Activated CD8-positive, alpha-beta memory T cell treated with anti-CD3 and anti-CD28 coated beads, Interleukin-2, amount 50 U/mL, for 24 hours (primary cell): ENCODE data around the gene GIMAP5.

Experiments
- DNase-seq: peaks from one replicate; pipeline ENCODE4 v3.0.0-alpha.2; 2020; ENCODE audit errors: extremely low read depth

Gene GIMAP5

GRCh38 chr7:150735596-150736358, 1.4 kb upstream of the GIMAP5 start:
- DNase-seq, result no peak

GRCh38 chr7:150736864-150737263, 354 bp upstream of the GIMAP5 start:
- DNase-seq, result no peak

DNA sequence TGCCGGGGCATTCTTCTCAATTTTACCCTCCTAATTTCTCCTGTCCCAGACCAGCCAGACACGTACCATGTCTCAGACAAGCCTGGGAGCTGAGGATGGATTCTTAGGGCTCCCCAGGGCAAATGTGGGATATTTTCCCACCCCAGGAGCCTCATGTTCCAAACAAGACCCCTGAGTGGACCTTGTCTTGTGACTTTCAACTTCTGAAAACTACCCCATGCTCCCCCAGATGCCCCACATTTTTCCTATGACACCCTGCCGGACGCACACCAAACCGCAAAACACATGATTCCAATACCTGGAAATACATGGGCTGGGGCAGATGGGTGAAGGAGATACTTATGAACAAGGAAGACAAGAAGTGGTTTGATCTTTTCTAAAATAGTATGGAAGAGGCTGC, 874 bp downstream of the GIMAP5 start:
- no peak for DNase-seq

GRCh38 chr7:150738591-150739001, 1.4 kb downstream of the GIMAP5 start:
- DNase-seq, result no peak

GRCh38 chr7:150739033-150739432, 1.8 kb downstream of the GIMAP5 start:
- no peak for DNase-seq

DNA sequence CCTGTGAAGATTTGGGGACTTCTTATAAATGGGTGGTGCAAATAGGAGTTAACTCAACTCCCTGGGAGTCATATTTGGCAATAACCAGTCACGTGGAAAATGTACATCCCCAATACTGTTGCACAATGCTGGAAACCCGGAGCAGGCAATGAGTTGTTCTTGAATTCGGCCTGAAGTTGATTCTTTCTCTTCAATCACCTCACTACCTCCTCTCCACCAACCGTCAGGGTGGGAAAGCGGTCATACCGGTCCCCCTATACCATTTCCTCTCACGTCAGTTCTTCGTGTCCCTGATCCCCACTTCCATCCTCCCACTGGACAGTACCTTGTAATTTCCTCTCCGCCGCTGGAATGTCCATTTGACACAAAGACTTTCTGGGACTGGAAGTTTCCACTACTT, 2.8 kb downstream of the GIMAP5 start:
- DNase-seq, result no peak

DNA sequence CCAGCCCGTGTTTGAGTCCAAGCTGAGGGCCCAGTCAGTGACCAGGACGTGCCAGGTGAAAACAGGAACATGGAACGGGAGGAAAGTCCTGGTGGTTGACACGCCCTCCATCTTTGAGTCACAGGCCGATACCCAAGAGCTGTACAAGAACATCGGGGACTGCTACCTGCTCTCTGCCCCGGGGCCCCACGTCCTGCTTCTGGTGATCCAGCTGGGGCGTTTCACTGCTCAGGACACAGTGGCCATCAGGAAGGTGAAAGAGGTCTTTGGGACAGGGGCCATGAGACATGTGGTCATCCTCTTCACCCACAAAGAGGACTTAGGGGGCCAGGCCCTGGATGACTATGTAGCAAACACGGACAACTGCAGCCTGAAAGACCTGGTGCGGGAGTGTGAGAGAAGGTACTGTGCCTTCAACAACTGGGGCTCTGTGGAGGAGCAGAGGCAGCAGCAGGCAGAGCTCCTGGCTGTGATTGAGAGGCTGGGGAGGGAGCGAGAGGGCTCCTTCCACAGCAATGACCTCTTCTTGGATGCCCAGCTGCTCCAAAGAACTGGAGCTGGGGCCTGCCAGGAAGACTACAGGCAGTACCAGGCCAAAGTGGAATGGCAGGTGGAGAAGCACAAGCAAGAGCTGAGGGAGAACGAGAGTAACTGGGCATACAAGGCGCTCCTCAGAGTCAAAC, 5.2 kb downstream of the GIMAP5 start:
- DNase-seq, result no peak

DNA sequence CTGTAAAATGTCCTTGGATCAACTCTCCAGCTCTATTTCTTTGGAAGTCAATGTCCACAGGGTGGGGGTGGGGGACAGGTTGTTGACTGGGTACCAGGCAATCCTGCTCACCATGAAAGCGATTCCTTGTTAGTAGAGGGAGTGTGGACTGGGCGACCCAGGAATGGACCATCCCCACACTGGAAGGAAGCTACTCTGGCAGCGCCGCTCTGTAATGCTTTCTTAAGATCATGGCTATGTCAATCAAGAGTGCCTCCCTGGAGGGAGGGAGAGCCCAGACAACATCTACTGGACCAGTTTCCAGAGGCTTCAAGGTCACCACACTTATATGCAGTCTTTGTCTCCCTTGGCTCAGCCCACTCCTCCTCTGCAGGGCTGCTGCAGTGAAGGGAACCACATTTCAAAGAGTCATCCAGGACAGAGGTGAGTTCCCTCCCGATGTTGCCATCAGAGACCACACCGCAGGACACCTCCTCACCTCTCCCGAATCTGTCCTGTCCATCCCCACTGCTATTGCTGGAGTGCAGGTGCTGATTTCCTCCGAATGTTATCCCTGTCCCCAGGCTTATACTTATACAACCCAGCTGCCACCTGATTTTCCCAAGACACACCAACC, 6.9 kb downstream of the GIMAP5 start:
- no peak for DNase-seq

DNA sequence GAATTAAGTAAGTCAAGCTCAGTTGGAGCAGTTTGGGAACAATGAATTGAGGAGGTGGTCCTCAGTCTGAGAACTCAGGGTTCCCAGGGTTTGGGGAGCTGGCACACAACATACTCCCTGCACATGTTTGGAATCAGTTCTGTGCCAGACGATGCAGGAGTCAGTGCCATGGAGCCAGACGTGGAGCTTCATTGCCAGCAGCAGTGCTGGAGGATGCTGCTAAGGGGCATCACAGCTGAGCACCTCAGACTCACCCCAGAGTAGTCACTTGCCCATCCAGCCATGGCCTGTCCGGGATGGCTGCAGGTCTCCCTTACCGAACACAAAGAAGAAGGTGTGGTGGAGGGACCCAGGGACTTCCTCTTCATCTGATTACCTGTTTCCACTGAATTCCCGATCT, 7.9 kb downstream of the GIMAP5 start:
- DNase-seq, result no peak

GRCh38 chr7:150745876-150746275, 8.7 kb downstream of the GIMAP5 start:
- no peak for DNase-seq

GRCh38 chr7:150746921-150747320, 9.7 kb downstream of the GIMAP5 start:
- no peak for DNase-seq

DNA sequence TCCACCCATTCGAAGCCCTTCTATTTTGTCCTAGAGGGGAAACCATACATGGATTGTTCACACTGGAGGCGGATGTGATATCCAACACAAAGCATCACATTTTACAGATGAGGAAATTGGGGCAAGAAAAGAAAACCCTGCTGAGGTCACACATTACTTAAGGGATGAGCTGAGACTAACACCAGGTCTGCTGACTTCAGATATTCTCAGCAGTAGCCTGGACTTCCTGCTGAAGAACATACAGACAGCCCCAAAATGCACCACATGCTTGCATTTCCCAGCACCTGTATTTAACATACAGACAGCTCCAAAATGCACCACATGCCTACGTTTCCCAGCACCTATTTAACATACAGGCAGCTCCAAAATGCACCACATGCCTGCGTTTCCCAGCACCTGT, 11.2 kb downstream of the GIMAP5 start:
- DNase-seq, result no peak

DNA sequence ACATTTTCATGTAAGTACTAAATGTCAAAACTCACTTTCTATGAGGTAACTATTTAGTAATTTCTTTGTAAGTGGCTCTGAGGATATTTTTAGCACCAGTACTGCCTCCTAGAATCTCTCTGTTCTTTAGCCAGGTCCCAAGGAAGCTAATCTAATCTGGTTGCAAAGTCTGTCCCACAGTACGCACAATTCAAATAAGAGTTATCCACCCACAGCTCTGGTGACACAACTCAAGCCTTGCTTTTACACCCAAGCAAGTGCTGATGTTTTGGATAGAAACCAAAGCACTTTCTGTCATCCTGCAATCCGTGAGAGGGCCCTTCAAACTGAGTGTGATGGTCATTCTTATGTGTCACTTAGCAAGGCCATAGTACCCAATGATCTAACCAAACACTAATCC, 14.5 kb downstream of the GIMAP5 start:
- no peak for DNase-seq

- no peak for DNase-seq
These were observed 16.0 kb downstream of the GIMAP5 start for GRCh38 chr7:150753239-150753638.

- DNase-seq, result no peak
These were observed 16.8 kb downstream of the GIMAP5 start for GRCh38 chr7:150753826-150754603.

- DNase-seq, result no peak
These were observed 17.7 kb downstream of the GIMAP5 start for GRCh38 chr7:150754951-150755350.

DNA sequence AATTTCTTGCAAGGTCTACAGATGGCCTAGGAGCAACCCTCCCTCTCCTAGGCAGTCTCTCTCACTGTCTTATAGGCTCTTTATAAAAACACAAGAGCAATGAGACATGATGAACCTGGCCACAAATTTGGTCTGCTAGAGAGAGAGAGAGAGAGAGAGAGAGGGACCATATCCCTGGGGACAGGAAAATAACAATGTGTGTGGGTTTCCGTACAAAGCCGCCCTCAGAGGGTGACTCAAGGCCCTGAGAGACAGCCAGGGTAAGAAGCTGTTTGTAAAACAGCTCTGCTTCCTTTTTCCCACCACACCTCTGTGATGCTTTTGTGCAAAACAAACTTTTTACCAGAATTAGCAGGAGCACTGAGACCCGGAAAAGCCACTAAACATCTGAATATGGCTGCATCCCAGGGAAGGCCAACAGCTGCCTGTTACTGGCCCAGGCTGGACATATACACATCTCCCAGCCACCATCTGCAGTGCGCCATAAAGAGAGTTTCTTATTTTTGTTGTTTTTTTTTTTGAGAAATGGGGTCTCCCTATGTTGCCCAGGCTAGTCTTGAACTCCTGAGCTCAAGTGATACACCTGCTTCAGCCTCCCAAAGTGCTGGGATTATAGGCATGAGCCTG, 18.4 kb downstream of the GIMAP5 start:
- DNase-seq, result no peak

GRCh38 chr7:150756166-150756565, 18.9 kb downstream of the GIMAP5 start:
- DNase-seq, result no peak

- no peak for DNase-seq
These were observed 19.6 kb downstream of the GIMAP5 start for GRCh38 chr7:150756858-150757257.

- no peak for DNase-seq
These were observed 22.3 kb downstream of the GIMAP5 start for GRCh38 chr7:150759479-150759878.

GRCh38 chr7:150766334-150766709, 29.1 kb downstream of the GIMAP5 start:
- DNase-seq, result no peak

DNA sequence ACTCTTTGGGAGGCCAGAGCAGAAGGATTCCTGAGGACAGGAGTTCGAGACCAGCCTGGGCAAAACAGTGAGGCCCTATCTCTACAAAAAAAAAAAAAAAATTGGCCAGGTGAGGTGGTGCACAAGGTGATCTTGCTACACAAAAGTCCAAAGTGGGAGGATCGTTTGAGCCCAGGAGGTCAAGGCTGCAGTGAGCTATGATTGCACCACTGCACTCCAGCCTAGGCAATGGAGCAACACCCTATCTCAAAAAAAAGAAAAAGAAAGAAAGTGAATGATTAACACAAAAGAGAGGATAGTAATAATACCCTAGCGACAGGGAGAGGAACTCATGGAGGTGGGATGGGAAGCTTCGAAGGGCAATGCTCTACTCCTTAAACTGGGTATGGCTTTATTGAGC, 32.5 kb downstream of the GIMAP5 start:
- no peak for DNase-seq
